Kidney epithelial cell (primary cell): ENCODE data around the gene DNAJC4. TPM values are rescaled to one million over a fixed set of nuclear protein-coding genes. Genes with fewer than 3 reads are reported as not detected.

ENCODE experiments used
- DNase-seq: peaks from one replicate; pipeline ENCODE4 v3.0.0-alpha.2; 2010; ENCODE audit warnings: low read depth
- H3K27me3 ChIP-seq: 2 replicates; pipeline ENCODE4 v1.6.0; 2011; ENCODE audit warnings: low read length; ENCODE audit not compliant: control insufficient read depth, insufficient read depth
- H3K36me3 ChIP-seq: 2 replicates; pipeline ENCODE4 v1.5.1; 2011; ENCODE audit warnings: low read length; ENCODE audit not compliant: control insufficient read depth, insufficient read depth
- H3K4me3 ChIP-seq: 2 replicates; pipeline ENCODE4 v1.5.1; 2011; ENCODE audit warnings: low read depth, mild to moderate bottlenecking, control low read depth, low read length
- CTCF ChIP-seq: IDR thresholded peaks from 2 replicates; pipeline ENCODE4 v1.5.1; 2011; ENCODE audit warnings: mild to moderate bottlenecking, moderate library complexity, low read length, control low read depth, inconsistent platforms; ENCODE audit not compliant: insufficient read depth, poor library complexity, severe bottlenecking
- total RNA-seq: library from RNA; depleted of rRNA; stranded (reverse); fragments of >200 nt; gene quantifications from 2 replicates; pipeline ENCODE4 v1.2.3, GENCODE V29; 2015

DNAJC4 gene
- total RNA-seq, 1 donor from 2014 or later, result 14.8 TPM

GRCh38 chr11:64211181-64211872 is 19.0 kb upstream of the DNAJC4 start:
- TF ChIP-seq CTCF, result no peak
- Histone ChIP-seq H3K4me3 (no peak overlapping the region), H3K36me3 (no peaks in the 10 kb centered on the region), H3K27me3 (no peaks in the 10 kb centered on the region)
- DNase-seq, result no peak

GRCh38 chr11:64216879-64217278 is 13.5 kb upstream of the DNAJC4 start:
- Histone ChIP-seq H3K4me3 (no peak overlapping the region), H3K27me3 (no peaks in the 10 kb centered on the region), H3K36me3 (no peaks in the 10 kb centered on the region)
- no peak for DNase-seq
- no peak for TF ChIP-seq CTCF

GRCh38 chr11:64218628-64219353 is 11.6 kb upstream of the DNAJC4 start:
- no peak for DNase-seq
- Histone ChIP-seq H3K4me3 (no peak overlapping the region), H3K27me3 (no peaks in the 10 kb centered on the region), H3K36me3 (no peaks in the 10 kb centered on the region)
- no peak for TF ChIP-seq CTCF

- no peak for DNase-seq
- Histone ChIP-seq H3K27me3 (no peaks in the 10 kb centered on the region), H3K4me3 (no peak overlapping the region), H3K36me3 (no peaks in the 10 kb centered on the region)
- TF ChIP-seq CTCF, result no peak
Observed at GRCh38 chr11:64219354-64219684, 11.0 kb upstream of the DNAJC4 start.

GRCh38 chr11:64219755-64220154 is 10.6 kb upstream of the DNAJC4 start:
- DNase-seq, result no peak
- H3K27me3 ChIP-seq, result no peaks in the 10 kb centered on the region
- peaks cover 1% of the 10 kb centered on the region for H3K36me3 ChIP-seq
- TF ChIP-seq CTCF, result no peak
- no peak overlapping the region for H3K4me3 ChIP-seq
